CD14-positive monocyte (primary cell): Measurements from ENCODE around the gene FGFBP1. TPM values are rescaled to one million over a fixed set of nuclear protein-coding genes. Genes with fewer than 3 reads are reported as not detected.
A peak's percentile ranks its signal among the peaks of the same experiment; 100 is the strongest.

Source experiments
- DNase-seq, 3 donors: peaks; one replicate each; pipeline ENCODE4 v3.0.0-alpha.2; 2011 to 2022
- H2AFZ ChIP-seq: 2 replicates; pipeline ENCODE4 v1.6.0; 2012; ENCODE audit warnings: mild to moderate bottlenecking, low read depth, low read length, inconsistent platforms; ENCODE audit not compliant: insufficient read depth, poor library complexity, severe bottlenecking
- H3K27ac ChIP-seq, 2 donors: 1 replicate in 1 of 2; 2 replicates in 1 of 2; pipeline ENCODE4 v1.5.1; 2012 to 2013; ENCODE audit warnings: low read length in 2 of 2, control low read depth in 1 of 2, inconsistent platforms in 1 of 2, low read depth in 1 of 2, mild to moderate bottlenecking in 1 of 2
- H3K27me3 ChIP-seq, 2 donors: one replicate each; pipeline versions ENCODE4 v1.6.0 to v1.6.1; 2011 to 2013; ENCODE audit warnings: low read length in 2 of 2; ENCODE audit not compliant: control insufficient read depth in 2 of 2, insufficient read depth in 2 of 2
- H3K36me3 ChIP-seq, 2 donors: replicated peaks in 1 of 2; 1 replicate in 1 of 2; 2 replicates in 1 of 2; pipeline versions ENCODE4 v1.5.1 to v1.6.1; 2012 to 2013; ENCODE audit warnings: low read length in 2 of 2, control low read depth in 1 of 2, inconsistent platforms in 1 of 2, mild to moderate bottlenecking in 1 of 2; ENCODE audit not compliant: insufficient read depth in 2 of 2, control insufficient read depth in 1 of 2
- H3K4me1 ChIP-seq, 2 donors: 1 replicate in 1 of 2; 2 replicates in 1 of 2; pipeline versions ENCODE4 v1.5.1 to v1.6.1; 2012 to 2013; ENCODE audit warnings: low read length in 2 of 2, control low read depth in 1 of 2, inconsistent platforms in 1 of 2, mild to moderate bottlenecking in 1 of 2, moderate library complexity in 1 of 2; ENCODE audit not compliant: insufficient read depth in 2 of 2, control insufficient read depth in 1 of 2
- H3K4me2 ChIP-seq: replicated peaks from 2 replicates; pipeline ENCODE3; 2012; ENCODE audit warnings: low read length, moderate library complexity, mild to moderate bottlenecking; ENCODE audit not compliant: poor library complexity, severe bottlenecking; ENCODE audit errors: extremely low read depth
- H3K4me3 ChIP-seq, 3 experiments: fragments of 200-600 bp in 1 of 3; sonication (generic) in 1 of 3; replicated peaks in 1 of 3; 1 replicate in 2 of 3; 2 replicates in 1 of 3; pipeline ENCODE4 v1.5.1; 2011 to 2013; ENCODE audit warnings: low read length in 3 of 3, mild to moderate bottlenecking in 3 of 3, control low read depth in 2 of 3, low read depth in 2 of 3, inconsistent platforms in 1 of 3, moderate library complexity in 1 of 3
- H3K79me2 ChIP-seq: 2 replicates; pipeline ENCODE4 v1.6.0; 2012; ENCODE audit warnings: mild to moderate bottlenecking, control low read depth, inconsistent platforms, low read length, moderate library complexity; ENCODE audit not compliant: insufficient read depth
- H3K9ac ChIP-seq: 2 replicates; pipeline ENCODE4 v1.6.0; 2017; ENCODE audit warnings: low read length, mild to moderate bottlenecking; ENCODE audit not compliant: insufficient read depth, poor library complexity, severe bottlenecking
- H3K9me3 ChIP-seq, 2 donors: replicated peaks in 1 of 2; 1 replicate in 1 of 2; 2 replicates in 1 of 2; pipeline versions ENCODE4 v1.5.1 to v1.6.1; 2012 to 2013; ENCODE audit warnings: low read length in 2 of 2, control low read depth in 1 of 2; ENCODE audit not compliant: control insufficient read depth in 1 of 2, insufficient read depth in 1 of 2
- H4K20me1 ChIP-seq: 2 replicates; pipeline ENCODE4 v1.6.0; 2012; ENCODE audit warnings: mild to moderate bottlenecking, low read length, control low read depth, moderate library complexity; ENCODE audit not compliant: insufficient read depth
- H3K27ac Mint-ChIP-seq, 7 donors: one replicate each; pipeline ENCODE4 v1.8.0; 2020; ENCODE audit warnings: mild to moderate bottlenecking in 7 of 7, mixed read lengths in 7 of 7, moderate library complexity in 6 of 7, inconsistent platforms in 2 of 7
- H3K27me3 Mint-ChIP-seq, 3 donors: one replicate each; pipeline ENCODE4 v1.8.0; 2021 to 2022; ENCODE audit warnings: low read depth in 3 of 3, mild to moderate bottlenecking in 3 of 3, mixed read lengths in 3 of 3, moderate library complexity in 3 of 3, inconsistent platforms in 1 of 3
- H3K36me3 Mint-ChIP-seq, 2 donors: one replicate each; pipeline ENCODE4 v1.8.0; 2020; ENCODE audit warnings: mixed read lengths in 2 of 2, inconsistent platforms in 1 of 2, mild to moderate bottlenecking in 1 of 2
- H3K4me1 Mint-ChIP-seq: one replicate; pipeline ENCODE4 v1.8.0; 2020; ENCODE audit warnings: mild to moderate bottlenecking, mixed read lengths
- H3K4me3 Mint-ChIP-seq, 2 donors: one replicate each; pipeline ENCODE4 v1.8.0; 2020; ENCODE audit warnings: mild to moderate bottlenecking in 2 of 2, mixed read lengths in 2 of 2, moderate library complexity in 1 of 2
- H3K9me3 Mint-ChIP-seq, 7 donors: one replicate each; pipeline ENCODE4 v1.8.0; 2020 to 2022; ENCODE audit warnings: mixed read lengths in 7 of 7, mild to moderate bottlenecking in 6 of 7, moderate library complexity in 6 of 7, inconsistent platforms in 2 of 7
- CTCF ChIP-seq: fragments of 200-600 bp; IDR thresholded peaks from one replicate; pipeline ENCODE4 v1.8.0; 2022; ENCODE audit warnings: antibody characterized with exemption, mild to moderate bottlenecking
- WGBS: methylation state at CpG from one replicate; pipeline ENCODE4 v1.1.5; 2013; ENCODE audit warnings: missing lambda C conversion rate; ENCODE audit not compliant: insufficient coverage; 5-methylcytosine and 5-hydroxymethylcytosine counted together
- intact Hi-C, 2 donors: fragments of 100-400 bp; cut with micrococcal nuclease; formaldehyde crosslinking; loops; one replicate each; pipeline versions ENCODE4 v1.15.0 to v1.15.1; 2023
- polyA plus RNA-seq, 3 donors: library from polyadenylated mRNA; depleted of rRNA in 1 of 3; unstranded in 2 of 3; stranded (reverse) in 1 of 3; fragments of 300-500 nt in 2 of 3; fragments of >200 nt in 1 of 3; fragmentation: Illumina TruSeq in 2 of 3; gene quantifications; 1 replicate in 2 of 3; 2 replicates in 1 of 3; pipeline ENCODE4 v1.2.3, GENCODE V29; 2012 to 2021

Gene FGFBP1
- polyA plus RNA-seq, 3 donors, result not detected

- no peaks in the 10 kb centered on the region for H4K20me1 ChIP-seq
- intact Hi-C loops, result no loop called here
- no peak overlapping the region for H2AFZ ChIP-seq
These were observed 48.2 kb downstream of the FGFBP1 start for GRCh38 chr4:15890246-15890829.

GRCh38 chr4:15888515-15888914 is 50.0 kb downstream of the FGFBP1 start:
- H3K9me3 ChIP-seq, result peaks cover 0 to 4% of the 10 kb centered on the region in 2 donors
- no peak overlapping the region for H3K9ac ChIP-seq
- H3K27ac ChIP-seq, result no peak overlapping the region
- H4K20me1 ChIP-seq, result no peaks in the 10 kb centered on the region
- H3K4me3 ChIP-seq, result no peak overlapping the region
- no peak for TF ChIP-seq CTCF
- H3K27me3 ChIP-seq, result no peaks in the 10 kb centered on the region
- H2AFZ ChIP-seq, result no peak overlapping the region
- intact Hi-C loops, result loop anchor here in 1 of 2 donors (10.0 kb wide), 1 partner anchor 84 kb away; no protein-coding TSS in a partner anchor
- H3K4me2 ChIP-seq, result no peak overlapping the region
- no peaks in the 10 kb centered on the region for H3K36me3 ChIP-seq
- no peaks in the 10 kb centered on the region for H3K79me2 ChIP-seq
- H3K4me3 Mint-ChIP-seq, result no peak overlapping the region
- H3K9me3 Mint-ChIP-seq, result peaks cover 0 to 3% (median 0%) of the 10 kb centered on the region in 7 donors
- DNase-seq, result peak in 1 of 3 donors; percentile 56
- 0% methylated on average over 1 of the region's 9 CpGs for WGBS
- peaks cover 0 to 6% of the 10 kb centered on the region in 2 donors for H3K4me1 ChIP-seq
- peak overlapping the region in 1 of 7 donors; percentile 35 for H3K27ac Mint-ChIP-seq
- peaks cover 2 to 3% (median 3%) of the 10 kb centered on the region in 3 donors for H3K27me3 Mint-ChIP-seq
- H3K36me3 Mint-ChIP-seq, result no peaks in the 10 kb centered on the region
- H3K4me1 Mint-ChIP-seq, result peaks cover 15% of the 10 kb centered on the region

More at GRCh38 chr4:15890246-15890829, 48.2 kb downstream of the FGFBP1 start:
- Mint-ChIP-seq H3K9me3 (peaks cover 0 to 3% (median 0%) of the 10 kb centered on the region in 7 donors), H3K4me1 (peaks cover 23% of the 10 kb centered on the region), H3K27ac (no peak overlapping the region), H3K4me3 (no peak overlapping the region), H3K27me3 (peaks cover 2 to 3% (median 3%) of the 10 kb centered on the region in 3 donors), H3K36me3 (no peaks in the 10 kb centered on the region)
- no peak overlapping the region for H3K4me2 ChIP-seq
- DNase-seq, result no peak
- no peaks in the 10 kb centered on the region for H3K36me3 ChIP-seq
- no peak for TF ChIP-seq CTCF
- H3K9ac ChIP-seq, result no peak overlapping the region
- WGBS, result 100% methylated on average over 1 of the region's 4 CpGs
- peaks cover 0 to 4% of the 10 kb centered on the region in 2 donors for H3K9me3 ChIP-seq
- no peaks in the 10 kb centered on the region for H3K27me3 ChIP-seq
- no peak overlapping the region for H3K4me3 ChIP-seq
- H3K79me2 ChIP-seq, result no peaks in the 10 kb centered on the region
- peaks cover 6 to 17% of the 10 kb centered on the region in 2 donors for H3K4me1 ChIP-seq
- no peak overlapping the region for H3K27ac ChIP-seq

Other genes with a start within 250 kb of the FGFBP1 start
- gene BST1, start 235.7 kb downstream of the FGFBP1 start, polyA plus RNA-seq, result 100 to 1,000 TPM; 140 to 297 (median 266) TPM
- 1 to 10 TPM; 2.3 to 4.4 (median 3.0) TPM for gene CD38, start 160.4 kb downstream of the FGFBP1 start, polyA plus RNA-seq
- 1 to 10 TPM in 1 of 3 donors, under 1 TPM in 1, not detected in 1; 0.61 to 1.1 TPM for gene FGFBP2, start 24.4 kb upstream of the FGFBP1 start, polyA plus RNA-seq
- gene PROM1, start 145.3 kb upstream of the FGFBP1 start, polyA plus RNA-seq, result not detected